ENCODE results near the gene TMEM53. TPM values are rescaled to one million over a fixed set of nuclear protein-coding genes. Genes with fewer than 3 reads are reported as not detected.

Gene TMEM53
- total and polyA plus RNA-seq, 9 donors, result 4.1 to 17.9 (median 11.4) TPM

DNA sequence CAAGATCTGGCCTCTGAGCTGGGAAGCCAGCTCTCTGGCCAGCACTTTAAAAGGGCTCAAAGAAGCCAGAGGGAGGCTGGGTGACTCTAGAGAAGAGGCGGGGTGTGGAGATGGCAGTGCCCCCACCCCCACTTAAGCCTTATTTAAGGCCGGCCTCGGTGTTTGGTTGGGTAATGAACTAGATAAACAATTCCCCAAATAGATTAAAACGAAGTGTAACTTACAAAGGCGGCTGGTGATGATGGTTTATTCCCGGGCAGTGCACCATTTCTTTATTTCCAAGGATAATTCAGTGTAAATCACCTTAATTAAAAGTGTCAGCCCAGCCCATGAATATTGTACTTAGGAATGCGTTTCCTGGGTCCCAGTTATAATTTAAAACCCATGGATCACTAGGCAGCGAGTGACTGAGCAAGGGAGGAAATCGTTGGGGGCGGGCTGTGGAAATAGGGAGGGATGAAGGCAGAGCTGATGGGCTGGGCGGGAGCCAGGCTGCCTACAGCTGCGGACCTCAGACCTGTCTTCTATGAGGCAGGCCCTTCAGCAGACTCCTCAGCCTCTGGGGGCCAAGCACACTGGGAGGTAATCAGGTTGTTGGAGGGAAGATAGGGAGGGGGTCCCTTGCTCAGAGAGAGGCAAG lies 54.9 kb downstream of the TMEM53 start:
- 40 to 52% (median 46%) methylated on average over 12 of the region's 12 CpGs for WGBS, 3 donors
- no peaks in the 10 kb centered on the region for H3K27me3 ChIP-seq
- no peak overlapping the region for H3K27ac ChIP-seq
- TF ChIP-seq EP300 (IDR thresholded peaks at IDR 0.05), result no peak
- TF ChIP-seq, protein P1, sequence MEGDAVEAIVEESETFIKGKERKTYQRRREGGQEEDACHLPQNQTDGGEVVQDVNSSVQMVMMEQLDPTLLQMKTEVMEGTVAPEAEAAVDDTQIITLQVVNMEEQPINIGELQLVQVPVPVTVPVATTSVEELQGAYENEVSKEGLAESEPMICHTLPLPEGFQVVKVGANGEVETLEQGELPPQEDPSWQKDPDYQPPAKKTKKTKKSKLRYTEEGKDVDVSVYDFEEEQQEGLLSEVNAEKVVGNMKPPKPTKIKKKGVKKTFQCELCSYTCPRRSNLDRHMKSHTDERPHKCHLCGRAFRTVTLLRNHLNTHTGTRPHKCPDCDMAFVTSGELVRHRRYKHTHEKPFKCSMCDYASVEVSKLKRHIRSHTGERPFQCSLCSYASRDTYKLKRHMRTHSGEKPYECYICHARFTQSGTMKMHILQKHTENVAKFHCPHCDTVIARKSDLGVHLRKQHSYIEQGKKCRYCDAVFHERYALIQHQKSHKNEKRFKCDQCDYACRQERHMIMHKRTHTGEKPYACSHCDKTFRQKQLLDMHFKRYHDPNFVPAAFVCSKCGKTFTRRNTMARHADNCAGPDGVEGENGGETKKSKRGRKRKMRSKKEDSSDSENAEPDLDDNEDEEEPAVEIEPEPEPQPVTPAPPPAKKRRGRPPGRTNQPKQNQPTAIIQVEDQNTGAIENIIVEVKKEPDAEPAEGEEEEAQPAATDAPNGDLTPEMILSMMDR (IDR thresholded peaks at IDR 0.05), result no peak
- TF ChIP-seq POLR2A (IDR thresholded peaks at IDR 0.05), result no peak
- intact Hi-C loops (cut with DNase I), result no loop called here
- no peak for DNase-seq
- H3K4me3 ChIP-seq, result no peak overlapping the region
- H3K4me1 ChIP-seq (ENCODE audit: insufficient read depth), result peaks cover 4% of the 10 kb centered on the region
- H3K36me3 ChIP-seq, result no peaks in the 10 kb centered on the region
- H3K9me3 ChIP-seq, result no peaks in the 10 kb centered on the region

DNA sequence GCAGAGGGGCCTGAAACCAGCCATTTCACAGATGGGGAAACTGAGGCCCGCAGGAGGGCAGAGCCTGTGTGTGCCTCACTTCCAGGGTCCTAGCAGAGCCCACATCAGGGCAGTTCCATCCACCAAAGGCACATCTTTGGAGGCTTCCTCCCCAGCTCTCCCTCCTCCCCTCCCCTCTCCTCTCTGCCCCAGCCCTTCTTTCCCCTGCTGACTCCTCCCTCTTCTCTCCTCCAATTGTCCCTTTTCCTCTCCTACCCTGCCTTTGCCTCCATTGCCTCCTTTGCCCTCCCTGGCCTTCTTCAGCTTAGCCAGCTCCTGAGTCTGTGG lies 56.6 kb downstream of the TMEM53 start:
- H3K4me1 ChIP-seq (ENCODE audit: insufficient read depth), result peaks cover 4% of the 10 kb centered on the region
- no peaks in the 10 kb centered on the region for H3K27me3 ChIP-seq
- 40 to 60% (median 57%) methylated on average over 1 of the region's 1 CpG for WGBS, 3 donors
- no peaks in the 10 kb centered on the region for H3K36me3 ChIP-seq
- H3K27ac ChIP-seq, result no peak overlapping the region
- peak overlapping the region; percentile 8 for H3K4me3 ChIP-seq
- no peaks in the 10 kb centered on the region for H3K9me3 ChIP-seq
- TF ChIP-seq POLR2A (IDR thresholded peaks at IDR 0.05) (no peak), EP300 (IDR thresholded peaks at IDR 0.05) (no peak)
- TF ChIP-seq, protein P1 (IDR thresholded peaks at IDR 0.05), result no peak
- DNase-seq, result no peak
- intact Hi-C loops (cut with DNase I), result no loop called here

DNA sequence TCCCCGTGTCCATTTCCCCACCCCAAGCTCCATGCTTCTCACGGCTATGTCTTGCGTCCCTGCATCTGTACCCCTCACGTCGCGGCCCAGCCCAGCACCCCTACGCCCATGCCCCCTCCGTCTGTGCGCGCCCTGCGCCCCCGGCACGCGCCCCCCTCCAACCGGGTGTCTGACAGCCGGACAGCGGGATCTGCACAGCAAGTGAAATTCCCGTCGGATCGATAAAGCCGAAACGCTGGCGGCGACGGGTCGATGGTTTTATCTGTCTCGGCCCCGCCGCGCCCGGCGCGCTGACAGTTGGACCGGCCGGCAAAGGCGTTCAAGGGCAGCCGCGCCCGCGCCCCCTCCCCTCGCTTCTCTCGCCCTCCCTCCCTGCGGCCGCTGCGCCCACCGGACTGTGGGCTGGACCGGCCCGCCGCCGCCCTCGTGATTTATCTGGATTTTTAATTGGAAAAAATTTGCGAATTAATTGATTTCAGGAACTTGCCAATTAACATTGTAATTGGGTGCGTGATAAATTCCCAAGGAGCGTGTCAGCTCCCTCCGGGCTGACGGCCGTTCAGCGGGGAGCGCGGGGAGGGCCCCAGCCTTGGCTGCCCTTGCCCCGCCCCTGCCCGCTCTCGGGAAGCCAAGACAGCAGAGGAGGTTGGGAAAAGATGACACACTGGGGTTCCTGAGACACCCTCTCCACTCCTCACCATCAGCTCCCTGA lies 57.1 kb downstream of the TMEM53 start:
- Histone ChIP-seq H3K4me1 (ENCODE audit: insufficient read depth) (peaks cover 4% of the 10 kb centered on the region), H3K4me3 (peak overlapping the region; percentile 8), H3K27ac (no peak overlapping the region), H3K36me3 (no peaks in the 10 kb centered on the region), H3K27me3 (no peaks in the 10 kb centered on the region), H3K9me3 (no peaks in the 10 kb centered on the region)
- intact Hi-C loops (cut with DNase I), result no loop called here
- 1 to 17% (median 3%) methylated on average over 63 of the region's 63 CpGs for WGBS, 3 donors
- TF ChIP-seq, protein P1 (IDR thresholded peaks at IDR 0.05), result no peak
- TF ChIP-seq POLR2A (IDR thresholded peaks at IDR 0.05), result no peak
- peak in 1 of 5 donors; percentile 40 for DNase-seq

DNA sequence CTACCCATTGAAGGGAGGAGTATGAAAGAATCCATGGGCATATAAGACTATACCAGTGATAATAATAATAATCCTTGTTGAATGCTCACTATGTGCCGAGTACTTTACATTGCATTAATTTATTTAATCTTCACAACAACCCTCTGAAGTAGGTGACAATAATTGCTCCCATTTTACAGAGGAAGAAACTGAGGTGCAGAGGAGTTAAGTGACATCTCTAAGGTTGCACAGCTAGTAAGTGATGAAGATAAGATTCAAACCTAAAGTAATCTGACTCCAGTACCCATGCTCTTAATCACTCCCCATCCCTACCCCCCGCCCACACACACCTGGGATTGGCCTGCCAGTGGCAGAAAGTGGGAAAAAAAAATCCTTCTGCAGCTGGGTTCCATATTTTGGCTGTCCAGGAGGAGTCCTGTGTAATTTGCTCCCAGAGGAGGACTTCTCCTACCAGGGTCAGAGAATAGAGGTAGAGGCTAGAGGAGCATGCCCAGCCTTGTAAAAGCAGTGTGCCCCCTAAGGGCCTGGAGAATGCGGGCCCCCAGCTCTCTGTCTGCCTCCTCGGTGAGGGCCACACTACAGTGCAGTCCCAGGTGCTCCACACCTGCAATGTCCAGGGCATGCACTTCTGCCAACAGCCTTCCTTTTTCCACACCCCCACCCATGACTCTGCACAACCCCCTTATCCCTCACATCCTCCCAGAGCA lies 57.8 kb downstream of the TMEM53 start:
- WGBS, 3 donors, result 48 to 73% (median 60%) methylated on average over 4 of the region's 4 CpGs
- Histone ChIP-seq H3K36me3 (no peaks in the 10 kb centered on the region), H3K4me3 (no peak overlapping the region), H3K27ac (no peak overlapping the region), H3K27me3 (no peaks in the 10 kb centered on the region), H3K9me3 (no peaks in the 10 kb centered on the region), H3K4me1 (ENCODE audit: insufficient read depth) (peaks cover 4% of the 10 kb centered on the region)
- TF ChIP-seq POLR2A (IDR thresholded peaks at IDR 0.05), result no peak
- no peak for TF ChIP-seq EP300 (IDR thresholded peaks at IDR 0.05)
- TF ChIP-seq, protein P1 (IDR thresholded peaks at IDR 0.05), result no peak
- intact Hi-C loops (cut with DNase I), result no loop called here
- DNase-seq, result no peak

Measured in ovary (tissue), 9 donors.